Ovary (tissue), 9 donors: Measurements from ENCODE around the gene SLC6A9. TPM values are rescaled to one million over a fixed set of nuclear protein-coding genes. Genes with fewer than 3 reads are reported as not detected.

Experiments used
- DNase-seq, 5 donors: peaks; one replicate each; pipeline ENCODE4 v3.0.0-alpha.2; 2019 to 2020
- H3K27ac ChIP-seq, 2 donors: fragments of 200-600 bp; one replicate each; pipeline versions ENCODE4 v1.5.1 to v1.8.0; 2019 to 2022
- H3K27me3 ChIP-seq: fragments of 200-600 bp; one replicate; pipeline ENCODE4 v1.8.0; 2022
- H3K36me3 ChIP-seq: fragments of 200-600 bp; sonication (generic); one replicate; pipeline ENCODE4 v1.5.1; 2019
- H3K4me1 ChIP-seq: one replicate; pipeline ENCODE4 v1.8.1; 2013; ENCODE audit warnings: mild to moderate bottlenecking, moderate library complexity; ENCODE audit not compliant: insufficient read depth
- H3K4me3 ChIP-seq: fragments of 200-600 bp; sonication (generic); one replicate; pipeline ENCODE4 v1.5.1; 2017
- H3K9me3 ChIP-seq, 2 donors: fragments of 200-600 bp in 1 of 2; sonication (generic) in 1 of 2; one replicate each; pipeline versions ENCODE4 v1.5.1 to v1.8.1; 2013 to 2019; ENCODE audit warnings: mild to moderate bottlenecking in 1 of 2, moderate library complexity in 1 of 2
- CTCF ChIP-seq, 3 donors: fragments of 450-650 bp in 2 of 3; fragments of 200-600 bp in 1 of 3; IDR thresholded peaks; one replicate each; pipeline versions ENCODE4 v1.5.1 to v1.8.0; 2016 to 2022; ENCODE audit warnings: antibody characterized with exemption in 3 of 3, mild to moderate bottlenecking in 1 of 3
- EP300 ChIP-seq: sonication (generic); formaldehyde crosslinking; IDR thresholded peaks from one replicate; pipeline ENCODE4 v1.6.1; 2017; ENCODE audit warnings: antibody characterized with exemption
- POLR2A ChIP-seq: fragments of 450-650 bp; IDR thresholded peaks from one replicate; pipeline ENCODE4 v1.6.1; 2017; ENCODE audit warnings: antibody characterized with exemption, mild to moderate bottlenecking, moderate library complexity
- WGBS, 3 donors: extraction: QIAGEN DNeasy Blood & Tissue Kit in 1 of 3; methylation state at CpG; one replicate each; pipeline versions ENCODE4 v1.1.5 to v1.1.7; 2013 to 2017; 5-methylcytosine and 5-hydroxymethylcytosine counted together
- intact Hi-C, 4 donors: fragments of 100-400 bp; cut with DNase I; formaldehyde crosslinking; loops; one replicate each; pipeline versions ENCODE4 v1.11.0 to v1.15.1; 2022 to 2023
- polyA plus RNA-seq, 2 donors: library from polyadenylated mRNA; stranded (reverse); fragments of 200-250 nt in 1 of 2; fragments of 350-450 nt in 1 of 2; fragmentation: Illumina TruSeq in 1 of 2; extraction: RNeasy Lipid Tissue Mini Kit (QIAGEN cat#74804) in 1 of 2; gene quantifications; one replicate each; pipeline ENCODE4 v1.2.3, GENCODE V29; 2013 to 2014
- total RNA-seq, 7 donors: library from RNA; depleted of rRNA in 2 of 7; stranded (reverse); fragments of >200 nt in 2 of 7; fragmentation: NEBNext Ultra II Directional in 3 of 7; extraction: Animal tissue kit (Norgen Biotek cat#: 25700) in 3 of 7; gene quantifications; one replicate each; pipeline versions ENCODE4 v1.1.0 to v1.2.4, GENCODE V29; 2016 to 2023
- donor health status: DM: no; HTN: no; CAD: no; lungs with moderate emphysema.
- donor health status: DM: no; HTN: no; CAD: no.
- donor health status: Bipolar disorder and iron deficiency.
- donor health status: DM: yes; HTN: yes; CAD: no.
- donor health status: DM: no; HTN: no; CAD: no.
- donor health status: DM: yes; HTN: yes; CAD: no.

SLC6A9 gene
- total and polyA plus RNA-seq, 9 donors, result 1.1 to 74.1 (median 4.6) TPM

GRCh38 chr1:44071461-44071860 is 40.2 kb upstream of the SLC6A9 start:
- intact Hi-C loops, result no loop called here
- DNase-seq, result no peak
- Histone ChIP-seq H3K9me3 (no peaks in the 10 kb centered on the region), H3K4me1 (no peaks in the 10 kb centered on the region), H3K36me3 (no peaks in the 10 kb centered on the region), H3K4me3 (no peak overlapping the region), H3K27ac (no peak overlapping the region), H3K27me3 (no peaks in the 10 kb centered on the region)
- TF ChIP-seq POLR2A (no peak), CTCF (IDR thresholded peaks at IDR 0.05) (no peak), EP300 (no peak)
- 67 to 82% (median 75%) methylated on average over 3 of the region's 3 CpGs for WGBS, 3 donors

- 42 to 68% (median 48%) methylated on average over 2 of the region's 2 CpGs for WGBS, 3 donors
- no peak overlapping the region for H3K27ac ChIP-seq
- no peaks in the 10 kb centered on the region for H3K36me3 ChIP-seq
- no peaks in the 10 kb centered on the region for H3K27me3 ChIP-seq
- no peaks in the 10 kb centered on the region for H3K4me1 ChIP-seq
- no peak for DNase-seq
- H3K9me3 ChIP-seq, result no peaks in the 10 kb centered on the region
- intact Hi-C loops, result no loop called here
- H3K4me3 ChIP-seq, result no peak overlapping the region
- no peak for TF ChIP-seq POLR2A
- TF ChIP-seq EP300, result no peak
- TF ChIP-seq CTCF (IDR thresholded peaks at IDR 0.05), result no peak
These were observed 37.2 kb upstream of the SLC6A9 start for GRCh38 chr1:44068442-44068921.

- Histone ChIP-seq H3K27ac (no peak overlapping the region), H3K4me1 (no peaks in the 10 kb centered on the region), H3K27me3 (no peaks in the 10 kb centered on the region), H3K36me3 (no peaks in the 10 kb centered on the region), H3K9me3 (no peaks in the 10 kb centered on the region), H3K4me3 (no peak overlapping the region)
- TF ChIP-seq EP300 (no peak), CTCF (IDR thresholded peaks at IDR 0.05) (no peak), POLR2A (no peak)
- intact Hi-C loops, result no loop called here
- 60 to 61% (median 60%) methylated on average over 6 of the region's 6 CpGs for WGBS, 3 donors
- no peak for DNase-seq
These were observed 36.3 kb upstream of the SLC6A9 start for GRCh38 chr1:44067266-44068250.

- no peaks in the 10 kb centered on the region for H3K9me3 ChIP-seq
- no peak overlapping the region for H3K4me3 ChIP-seq
- no peaks in the 10 kb centered on the region for H3K27me3 ChIP-seq
- no peaks in the 10 kb centered on the region for H3K4me1 ChIP-seq
- H3K36me3 ChIP-seq, result no peaks in the 10 kb centered on the region
- intact Hi-C loops, result no loop called here
- WGBS, 3 donors, result 82 to 88% (median 84%) methylated on average over 5 of the region's 5 CpGs
- no peak overlapping the region for H3K27ac ChIP-seq
- DNase-seq, result no peak
- TF ChIP-seq POLR2A (no peak), EP300 (no peak), CTCF (IDR thresholded peaks at IDR 0.05) (no peak)
These were observed 31.5 kb upstream of the SLC6A9 start for GRCh38 chr1:44062656-44063179.
